HG02571 (cell line): Measurements from ENCODE around the gene ACTL8.

Source experiments
- ATAC-seq: cut with Tn5 transposase; IDR thresholded peaks from one replicate; pipeline ENCODE4 v1.9.1; 2021; ENCODE audit warnings: mild to moderate bottlenecking, moderate library complexity; ENCODE audit not compliant: unreplicated experiment

The ACTL8 gene

DNA sequence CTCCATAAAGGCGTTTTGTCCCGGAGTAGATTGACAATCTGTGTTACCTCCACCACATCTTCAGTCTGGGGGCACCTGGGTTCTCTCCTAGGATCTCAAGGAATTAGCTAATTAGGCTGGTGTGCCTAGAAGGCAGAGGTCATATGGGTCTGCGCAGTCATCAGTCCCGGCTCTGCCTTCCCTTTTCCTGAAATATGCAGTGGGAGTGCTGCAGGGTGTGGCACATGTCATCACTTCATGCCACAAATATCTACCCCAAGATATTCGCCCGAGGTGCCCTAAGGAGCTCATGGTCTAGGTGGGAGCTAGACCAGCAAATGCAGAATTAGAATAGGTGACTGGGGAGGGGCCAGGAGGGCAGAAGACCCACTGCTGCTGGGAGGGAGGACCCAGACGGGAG lies 42.9 kb downstream of the ACTL8 start:
- ATAC-seq = no peak

DNA sequence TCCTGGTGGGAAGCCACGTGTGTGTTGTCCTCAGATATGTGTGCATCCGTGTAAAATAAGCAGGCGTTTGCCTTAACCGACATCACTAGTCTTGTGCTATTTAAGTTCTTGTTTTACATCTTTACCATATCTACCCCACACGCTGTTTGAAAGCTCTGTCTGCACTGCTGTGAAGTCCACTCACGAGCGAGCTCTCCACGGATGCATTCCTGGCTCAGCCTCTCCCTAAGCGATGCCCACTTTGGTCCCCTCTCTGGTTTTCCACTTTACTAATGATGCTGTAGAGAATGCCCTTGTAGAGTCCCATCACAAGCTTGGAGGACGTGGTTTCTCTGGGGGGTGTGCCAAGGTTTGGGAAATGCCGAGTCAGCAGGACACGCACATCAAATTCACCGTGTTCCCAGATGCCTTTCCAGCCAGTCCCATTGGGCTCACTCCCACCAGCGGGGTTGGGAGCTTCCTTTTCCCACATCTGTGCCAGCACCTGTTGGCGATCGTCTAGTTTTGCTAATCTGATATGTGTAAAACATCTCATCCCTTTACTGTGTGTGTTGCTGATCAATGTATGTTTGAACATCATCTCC lies 43.8 kb downstream of the ACTL8 start:
- no peak for ATAC-seq

DNA sequence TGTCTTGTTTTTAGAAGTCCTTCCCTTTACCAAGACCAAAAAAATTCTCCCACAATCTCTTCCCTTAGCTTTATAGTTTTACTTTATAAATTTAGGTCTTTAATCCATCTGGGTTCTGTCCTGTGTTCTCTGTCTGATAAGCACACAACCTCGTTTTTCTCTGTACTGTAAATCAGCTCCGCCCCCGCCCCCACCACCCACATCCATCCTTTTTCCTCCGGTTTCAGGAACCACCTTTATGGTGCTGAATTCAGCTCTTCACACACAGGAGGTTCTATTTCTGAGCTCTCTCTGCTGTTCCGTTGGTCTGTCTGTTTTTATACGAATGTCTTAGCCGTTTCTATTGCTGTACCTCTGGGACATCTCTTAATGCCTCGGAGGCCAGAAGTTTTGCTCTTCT lies 44.5 kb downstream of the ACTL8 start:
- no peak for ATAC-seq

DNA sequence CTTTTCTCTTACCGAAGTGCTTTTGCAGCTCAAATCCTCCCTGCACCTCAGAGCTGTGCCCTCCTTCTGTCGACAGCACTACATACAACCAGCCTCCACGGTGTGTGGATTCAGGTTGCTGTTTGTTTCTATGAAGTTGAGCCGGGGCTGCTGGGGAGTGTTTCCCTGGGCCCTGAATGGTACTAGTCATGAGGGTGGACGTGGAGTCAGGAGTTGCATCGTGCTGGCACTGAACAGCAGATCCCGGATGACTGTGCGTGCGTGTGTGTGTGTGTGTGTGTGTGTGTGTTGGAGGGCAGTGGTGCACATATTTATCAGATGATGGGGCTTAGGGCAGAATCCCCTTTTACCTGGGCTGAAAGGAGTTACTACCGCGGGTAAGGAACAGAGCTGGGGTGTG lies 47.0 kb downstream of the ACTL8 start:
- no peak for ATAC-seq

DNA sequence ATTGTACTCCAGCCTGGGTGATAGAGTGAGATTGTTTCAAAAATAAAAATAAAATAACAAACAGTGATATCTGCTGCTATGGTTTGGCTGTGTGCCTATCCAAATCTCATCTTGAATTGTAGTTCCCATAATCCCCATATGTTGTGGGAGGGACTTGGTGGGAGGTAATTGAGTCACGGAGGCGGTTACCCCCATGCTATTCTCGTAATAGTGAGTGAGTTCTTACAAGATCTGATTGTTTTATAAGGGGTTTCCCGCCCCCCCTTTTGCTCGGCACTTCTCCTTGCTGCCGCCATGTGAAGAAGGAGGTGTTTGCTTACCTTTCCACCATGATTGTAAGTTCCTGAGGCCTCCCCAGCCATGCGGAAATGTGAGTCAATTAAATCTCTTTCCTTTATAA lies 47.8 kb downstream of the ACTL8 start:
- ATAC-seq = no peak

DNA sequence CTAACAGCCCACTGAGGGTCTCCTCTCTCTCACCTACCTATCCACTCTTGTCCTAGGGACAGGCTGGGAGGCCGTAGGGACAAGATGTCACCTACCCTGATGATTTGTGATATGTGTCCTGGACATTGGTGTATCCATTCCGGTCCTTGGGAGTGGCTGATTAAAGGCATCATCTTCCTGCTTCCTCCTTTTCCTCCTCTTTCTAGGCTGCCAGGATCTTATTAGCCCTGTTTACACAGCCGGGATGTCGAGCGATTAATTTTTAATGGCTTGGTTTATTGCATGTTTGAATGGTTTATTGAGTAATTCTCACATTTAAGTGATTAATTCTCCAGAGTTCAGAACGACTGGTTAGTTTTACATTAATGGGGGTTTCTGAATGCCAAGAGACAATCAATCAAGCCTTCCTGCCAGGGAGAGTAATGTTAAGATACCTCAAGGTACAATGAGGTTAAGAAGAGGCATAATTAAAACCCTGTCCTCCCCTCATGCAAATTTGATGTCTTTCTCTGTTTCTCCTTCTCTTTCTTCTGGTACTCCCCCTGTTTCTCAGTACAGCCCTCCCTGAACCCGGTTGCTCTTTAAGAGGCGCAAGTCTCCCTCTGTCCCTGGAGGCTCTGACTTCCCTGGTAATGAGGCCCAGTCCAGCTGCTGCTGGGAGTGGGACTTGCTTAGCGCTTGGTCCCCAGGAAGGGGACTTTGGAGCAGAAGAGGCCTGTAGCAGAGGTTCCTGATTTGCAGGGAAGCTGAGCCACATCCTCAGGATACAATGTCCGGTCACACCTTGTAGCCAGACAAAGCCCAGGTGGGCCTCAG lies 50.9 kb downstream of the ACTL8 start:
- no peak for ATAC-seq

DNA sequence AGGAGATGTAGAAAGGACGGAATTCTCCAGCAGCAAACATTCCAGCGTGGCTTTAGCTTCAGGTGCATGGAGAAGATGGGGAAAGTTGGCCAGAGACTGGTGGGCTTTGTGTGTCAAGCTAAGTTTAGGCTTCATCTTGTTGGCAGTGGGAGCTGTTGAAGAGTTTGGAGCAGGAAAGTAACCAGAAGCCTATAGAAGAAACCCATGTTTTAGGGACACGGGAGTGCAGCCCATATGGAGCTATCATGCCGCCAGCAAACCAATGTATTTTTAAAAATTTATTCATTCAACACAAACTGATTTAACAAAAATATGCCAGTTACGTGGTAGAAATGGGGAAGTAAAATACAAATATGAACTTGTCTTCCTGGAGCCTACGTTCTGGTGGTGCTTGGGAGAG lies 53.7 kb downstream of the ACTL8 start:
- no peak for ATAC-seq

DNA sequence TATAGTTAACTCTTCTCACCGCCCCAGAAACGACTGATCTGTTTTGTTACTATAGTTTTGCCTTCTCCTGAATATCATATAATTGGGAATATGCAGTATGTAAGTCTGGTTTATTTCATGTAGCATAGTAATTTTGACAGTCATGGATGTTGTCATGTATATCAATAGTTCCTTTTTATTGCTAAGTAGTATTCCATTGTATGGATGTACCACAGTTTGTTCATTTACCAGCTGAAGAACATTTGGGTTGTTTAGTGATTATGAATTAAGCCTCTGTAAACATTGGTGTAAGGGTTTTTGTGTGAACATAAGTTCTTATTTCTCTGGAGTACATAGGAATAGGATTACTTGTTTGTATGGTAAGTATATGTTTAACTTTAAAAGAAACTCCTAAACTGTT lies 55.5 kb downstream of the ACTL8 start:
- no peak for ATAC-seq

DNA sequence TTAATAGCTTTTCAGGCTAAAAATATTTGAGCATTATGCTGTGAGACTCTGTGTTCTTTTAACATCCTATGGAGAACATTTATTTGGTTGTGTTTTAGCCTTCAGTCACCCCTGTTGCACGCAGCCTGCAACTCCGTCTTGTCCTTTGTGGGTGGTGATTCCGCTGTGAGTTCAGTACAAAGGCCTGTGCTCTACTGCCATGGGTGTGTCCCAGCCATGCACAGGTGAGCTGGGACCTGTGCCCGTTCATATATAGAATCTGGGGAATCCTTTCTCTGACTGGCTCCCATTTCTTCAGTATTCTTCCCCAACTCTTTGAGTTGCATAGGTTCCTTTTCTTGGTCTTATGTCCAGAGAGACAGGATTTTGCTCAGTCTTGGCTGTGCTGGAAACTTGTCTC lies 61.4 kb downstream of the ACTL8 start:
- no peak for ATAC-seq

DNA sequence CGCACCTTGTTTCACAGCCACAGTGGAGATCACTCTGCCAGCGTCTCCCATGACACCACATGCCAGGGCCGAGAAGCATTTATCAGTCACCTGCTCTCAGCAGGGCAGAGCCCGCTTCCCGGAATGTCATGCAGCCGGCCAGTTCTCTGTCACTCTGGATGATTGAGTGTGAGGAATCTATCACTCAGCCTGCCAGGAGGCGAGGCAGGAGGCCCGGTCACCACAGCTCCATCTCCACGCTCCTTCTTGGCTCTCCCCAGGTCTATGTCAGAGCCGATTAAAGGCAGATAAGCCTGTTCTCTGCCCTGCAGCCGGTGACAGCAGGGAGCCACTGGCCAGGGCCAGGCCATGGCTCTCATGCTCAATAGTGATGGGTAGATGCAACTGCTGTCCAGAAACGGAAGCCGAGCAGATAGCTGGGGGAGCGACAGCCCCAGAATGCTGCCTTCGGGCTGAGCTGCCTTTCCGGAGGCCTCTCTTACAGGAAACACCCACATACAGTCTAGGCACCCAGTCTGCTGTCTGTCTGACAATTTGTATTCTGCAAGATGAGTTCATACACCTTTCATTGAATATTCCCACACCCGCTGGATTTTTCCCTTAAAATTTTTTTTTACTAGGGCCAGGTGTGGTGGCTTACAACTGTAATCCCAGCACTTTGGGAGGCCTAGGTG lies 64.1 kb downstream of the ACTL8 start:
- no peak for ATAC-seq

DNA sequence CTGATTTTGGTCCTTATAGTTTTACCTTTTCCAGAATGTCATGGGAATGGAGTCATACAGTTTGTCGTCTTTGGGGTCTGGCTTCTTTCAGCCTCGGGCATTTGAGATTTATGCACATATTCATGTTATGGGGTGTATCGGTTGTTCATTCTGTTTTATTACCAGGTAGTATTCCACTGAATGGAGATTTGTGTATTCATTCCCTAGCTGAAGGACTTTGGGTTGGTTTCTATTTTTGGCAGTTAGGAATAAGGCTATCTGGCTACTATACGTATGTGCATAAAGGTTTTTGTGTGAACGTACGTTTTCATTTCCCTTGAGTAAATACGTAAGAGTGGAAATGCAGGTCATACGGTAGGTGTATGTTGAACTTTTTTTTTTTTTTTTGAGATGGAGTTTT lies 65.1 kb downstream of the ACTL8 start:
- no peak for ATAC-seq

DNA sequence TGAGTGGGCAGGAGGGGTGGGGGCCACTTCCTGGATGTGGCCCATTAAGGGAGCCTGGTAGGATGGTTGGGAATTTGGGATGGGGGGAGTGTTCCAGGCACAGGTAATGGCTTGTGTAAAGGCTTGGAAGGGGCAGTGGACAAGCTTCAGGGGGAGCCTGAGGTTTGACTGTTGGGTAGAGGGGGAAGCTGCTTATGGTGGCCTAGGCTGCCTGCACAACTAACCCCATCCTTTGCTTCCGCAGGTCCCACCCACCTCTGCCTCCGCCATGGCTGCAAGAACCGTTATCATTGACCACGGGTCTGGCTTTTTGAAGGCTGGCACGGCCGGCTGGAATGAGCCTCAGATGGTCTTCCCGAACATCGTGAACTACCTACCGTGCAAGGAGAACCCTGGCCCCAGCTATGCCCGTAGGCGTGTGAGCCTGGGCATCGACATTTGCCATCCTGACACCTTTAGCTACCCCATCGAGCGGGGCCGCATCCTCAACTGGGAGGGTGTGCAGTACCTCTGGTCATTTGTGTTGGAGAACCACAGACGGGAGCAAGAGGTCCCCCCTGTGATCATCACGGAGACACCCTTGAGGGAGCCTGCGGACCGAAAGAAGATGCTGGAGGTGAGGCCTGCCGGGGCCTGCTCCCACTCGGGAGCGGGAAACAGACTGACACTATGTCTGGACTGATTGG lies 67.8 kb downstream of the ACTL8 start:
- ATAC-seq = no peak

DNA sequence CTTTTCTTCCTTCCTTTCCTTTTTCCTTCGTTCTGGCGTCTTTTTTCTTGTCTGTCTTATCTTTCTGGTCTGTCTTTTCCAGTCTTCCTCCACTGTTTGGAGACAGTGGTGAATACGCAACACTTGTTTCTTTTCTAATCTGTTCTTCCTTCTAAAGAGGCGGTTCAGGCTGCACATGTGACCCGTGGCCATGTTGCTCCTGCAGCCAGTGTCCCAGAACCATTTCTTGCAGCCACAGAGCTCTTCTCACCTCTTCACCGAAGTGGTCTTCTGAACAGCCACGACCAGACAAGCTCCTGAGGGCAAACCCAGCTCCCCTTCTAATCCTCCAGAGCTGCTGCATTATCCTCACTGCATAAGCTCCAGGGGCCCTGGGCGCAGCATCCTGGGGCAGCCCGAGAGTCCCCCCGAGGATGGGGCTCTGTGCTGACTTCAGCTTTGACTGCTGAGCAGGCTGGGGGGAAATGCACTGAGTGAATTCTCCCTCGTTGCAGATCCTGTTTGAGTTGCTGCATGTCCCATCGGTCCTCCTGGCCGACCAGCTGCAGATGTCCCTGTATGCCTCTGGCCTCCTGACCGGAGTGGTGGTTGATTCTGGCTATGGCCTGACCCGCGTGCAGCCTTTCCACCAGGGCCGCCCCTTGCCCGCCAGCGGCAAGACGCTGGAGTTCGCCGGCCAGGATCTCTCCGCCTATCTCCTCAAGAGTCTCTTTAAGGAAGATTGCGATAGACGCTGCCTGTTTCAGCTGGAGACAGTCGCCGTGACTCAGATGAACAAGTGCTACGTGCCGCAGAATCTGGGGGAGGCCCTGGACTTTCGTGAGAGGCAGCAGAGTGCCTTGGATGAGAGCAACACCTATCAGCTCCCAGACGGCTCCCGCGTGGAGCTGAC lies 70.4 kb downstream of the ACTL8 start:
- no peak for ATAC-seq

DNA sequence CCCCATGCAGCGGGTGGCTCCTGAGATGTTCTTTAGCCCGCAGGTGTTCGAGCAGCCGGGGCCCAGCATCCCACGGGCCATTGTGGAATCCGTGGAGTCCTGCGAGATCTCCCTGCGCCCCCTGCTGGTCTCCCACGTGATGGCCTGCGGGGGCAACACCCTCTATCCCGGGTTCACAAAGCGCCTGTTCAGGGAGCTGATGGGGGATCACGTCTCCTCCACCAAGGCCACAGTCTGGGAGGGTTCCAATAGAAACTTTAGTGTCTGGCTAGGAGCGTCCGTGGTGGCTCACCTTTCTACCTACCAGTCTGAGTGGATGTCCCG lies 71.0 kb downstream of the ACTL8 start:
- no peak for ATAC-seq

DNA sequence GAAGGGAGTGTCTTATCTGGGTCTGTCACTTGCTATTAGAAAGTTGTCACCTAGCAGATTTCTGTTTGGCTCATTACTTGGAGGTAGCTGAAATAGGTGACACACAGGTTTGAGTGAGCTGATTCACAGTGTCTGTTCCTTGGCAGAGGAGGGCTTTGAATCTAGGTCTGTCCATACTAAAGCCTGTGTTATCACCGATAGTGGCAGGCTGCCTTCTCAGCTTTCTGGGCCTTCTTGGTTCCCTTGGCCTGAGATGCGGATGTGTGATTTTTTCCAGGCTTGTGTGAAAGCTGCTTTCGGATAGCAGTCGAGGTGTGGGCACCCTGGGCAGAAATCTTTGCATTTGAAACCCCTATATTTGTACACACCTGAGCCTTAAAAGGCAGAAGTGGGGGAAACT lies 73.9 kb downstream of the ACTL8 start:
- ATAC-seq = no peak

DNA sequence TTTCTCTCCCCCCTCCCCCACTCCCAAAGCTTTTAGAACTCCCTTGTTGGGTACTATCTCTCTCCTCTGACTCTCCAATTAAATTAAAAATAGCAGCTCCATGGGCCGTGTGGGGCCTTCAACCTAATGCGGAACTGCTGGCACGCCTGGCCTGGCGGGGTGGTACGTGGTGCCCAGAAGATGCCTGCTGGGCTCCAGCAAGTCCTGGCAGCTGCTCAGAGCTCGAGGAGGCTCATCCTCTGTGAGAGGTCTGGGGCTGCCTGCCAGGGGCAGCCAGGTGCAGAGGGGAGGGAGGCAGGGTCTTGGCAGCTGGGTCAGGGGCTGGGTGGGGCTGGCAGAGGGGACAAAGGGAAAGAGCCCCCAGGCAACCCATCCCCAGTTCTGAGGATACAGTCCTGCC lies 74.4 kb downstream of the ACTL8 start:
- no peak for ATAC-seq

DNA sequence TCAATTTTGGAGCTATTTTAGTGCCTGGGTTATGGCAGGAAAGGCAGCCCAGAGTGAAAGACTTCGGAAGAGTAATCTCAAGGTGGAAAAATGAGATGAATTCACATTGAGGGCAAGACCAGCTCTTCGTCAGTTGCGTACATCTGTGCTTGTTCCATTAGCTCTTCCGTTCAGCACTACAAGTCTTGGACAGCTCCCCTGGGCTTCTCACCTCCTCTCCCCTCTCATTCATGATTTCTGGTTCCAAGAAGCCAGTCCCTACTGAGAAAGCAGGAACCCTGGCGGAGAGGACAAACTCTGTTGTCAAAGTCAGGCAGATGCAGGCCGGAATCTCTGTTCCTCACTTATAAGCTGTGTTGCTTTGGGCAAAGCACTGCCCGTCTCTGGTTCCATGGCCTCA lies 76.5 kb downstream of the ACTL8 start:
- no peak for ATAC-seq

DNA sequence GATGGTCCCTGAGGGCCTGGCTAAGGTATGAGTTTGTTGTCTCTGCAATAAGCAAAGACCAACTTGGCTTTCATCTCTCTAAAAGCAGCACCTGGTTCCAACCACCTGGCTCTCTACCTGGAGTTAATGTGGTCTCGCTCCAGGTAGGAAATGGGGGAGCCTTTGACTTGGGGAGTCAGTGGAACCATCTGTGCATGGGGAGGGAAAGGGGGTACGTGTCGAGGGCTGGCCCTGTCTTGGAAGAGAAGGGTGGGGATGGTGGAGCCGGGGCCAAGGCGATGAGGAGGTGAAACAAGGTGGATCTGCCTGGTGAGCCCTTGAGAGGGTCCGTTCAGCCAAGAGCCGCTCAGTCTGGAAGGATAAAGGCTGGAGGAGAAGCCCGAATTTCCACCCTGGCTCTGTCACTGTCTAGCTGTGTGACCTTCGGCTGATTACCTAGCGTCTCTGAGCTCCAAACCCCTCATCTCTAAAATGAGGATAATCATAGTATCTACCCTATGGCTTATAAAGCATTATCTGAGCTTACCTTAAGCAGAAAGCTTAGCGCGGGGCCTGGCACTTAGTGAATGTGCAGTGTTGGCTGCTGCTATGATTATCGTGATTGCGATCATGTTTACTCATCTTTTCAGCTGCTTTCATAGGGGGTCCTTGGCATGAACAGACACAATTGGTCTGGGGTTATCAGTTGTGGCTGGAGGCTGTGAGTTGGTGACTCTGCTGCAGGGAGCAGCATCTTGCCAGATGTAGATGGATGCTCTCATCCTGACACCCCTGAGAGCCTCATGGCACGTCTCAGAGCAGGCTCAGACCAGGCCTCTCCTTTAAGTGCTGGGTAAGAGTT lies 78.7 kb downstream of the ACTL8 start:
- no peak for ATAC-seq

DNA sequence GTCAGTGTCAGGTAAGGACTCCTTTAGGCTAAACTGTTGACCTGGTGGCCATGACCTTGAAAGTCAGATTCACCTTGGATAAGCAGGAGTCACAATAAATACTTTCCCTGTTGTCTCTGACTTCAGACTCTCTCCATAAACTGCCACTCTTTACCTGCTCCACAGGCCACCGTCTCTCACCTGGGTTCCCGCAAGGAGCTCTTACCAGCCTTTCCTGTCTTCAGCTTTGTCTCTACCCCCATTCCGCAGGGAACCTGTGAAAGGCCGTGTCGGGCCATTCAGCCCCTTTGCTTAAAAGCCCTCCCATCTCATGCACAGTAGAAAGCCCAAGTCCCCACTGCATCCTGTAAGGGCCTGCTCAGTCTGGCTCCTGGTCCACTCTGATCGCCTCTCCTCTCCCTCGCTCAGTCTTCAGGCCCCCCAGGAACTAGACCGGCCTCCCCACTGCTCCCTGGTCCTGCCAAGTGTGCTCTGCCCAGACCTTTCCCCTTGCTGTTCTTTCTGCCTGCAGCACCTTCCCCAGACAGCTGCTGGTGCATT lies 79.5 kb downstream of the ACTL8 start:
- ATAC-seq = no peak
